LNCaP clone FGC (cell line): ENCODE measurements around the gene CACNA1G.

Source experiments
- DNase-seq: peaks from one replicate; pipeline ENCODE4 v3.0.0-alpha.2; 2011; ENCODE audit warnings: low read depth
- H3K4me3 ChIP-seq: 2 replicates; pipeline ENCODE4 v1.5.1; 2011; ENCODE audit warnings: mild to moderate bottlenecking, low read depth, low read length, control low read depth
- CTCF ChIP-seq: IDR thresholded peaks from 2 replicates; pipeline ENCODE4 v1.5.1; 2012; ENCODE audit warnings: mild to moderate bottlenecking; ENCODE audit not compliant: control insufficient read depth, insufficient read depth; ENCODE audit errors: extremely low read depth

Gene CACNA1G

GRCh38 chr17:50634224-50634914 is 73.9 kb downstream of the CACNA1G start, which contains the start of gene ABCC3:
ABCC3 (plus strand) TSS chr17:50634881; CDS start chr17:50634937, 56 bp downstream.
- DNase-seq = no peak
- no peak for TF ChIP-seq CTCF
- H3K4me3 ChIP-seq = no peak within 1 kb of the TSS

GRCh38 chr17:50634915-50635731 is 74.6 kb downstream of the CACNA1G start:
- no peak for DNase-seq
- TF ChIP-seq CTCF = no peak
- no peak overlapping the region for H3K4me3 ChIP-seq

- no peak for DNase-seq
- no peak overlapping the region for H3K4me3 ChIP-seq
- TF ChIP-seq CTCF = no peak
Measured at GRCh38 chr17:50635732-50635981, 75.1 kb downstream of the CACNA1G start.

- DNase-seq = no peak
- no peak overlapping the region for H3K4me3 ChIP-seq
- TF ChIP-seq CTCF = no peak
Measured at GRCh38 chr17:50635982-50636803, 75.7 kb downstream of the CACNA1G start.

- no peak for DNase-seq
- TF ChIP-seq CTCF = no peak
- H3K4me3 ChIP-seq = no peak overlapping the region
Measured at GRCh38 chr17:50636804-50637195, 76.3 kb downstream of the CACNA1G start.

GRCh38 chr17:50637829-50638605 is 77.5 kb downstream of the CACNA1G start:
- H3K4me3 ChIP-seq = no peak overlapping the region
- DNase-seq = no peak
- no peak for TF ChIP-seq CTCF
